NCI-H146 (cell line): ENCODE data around the gene CCDC9.
"Not testable (repeated sequence)": the region's sequence is repeated elsewhere in the genome, so short reads cannot be mapped to it uniquely, and the experiment has no call there.

Experiments
- DNase-seq: peaks from one replicate; lab custom pipeline; 2025; lab: John Stamatoyannopoulos, UW

The CCDC9 gene

GRCh38 chr19:47261946-47262793, 5.8 kb downstream of the CCDC9 start:
- DNase-seq: not testable (repeated sequence)

- DNase-seq: no peak
Observed at GRCh38 chr19:47264629-47265028, 8.3 kb downstream of the CCDC9 start.

GRCh38 chr19:47266401-47266941, 10.1 kb downstream of the CCDC9 start:
- DNase-seq: no peak

GRCh38 chr19:47267350-47267759, 11.0 kb downstream of the CCDC9 start:
- DNase-seq: no peak

- no peak for DNase-seq
Observed at GRCh38 chr19:47268028-47268427, 11.7 kb downstream of the CCDC9 start.

GRCh38 chr19:47269596-47269995, 13.3 kb downstream of the CCDC9 start:
- no peak for DNase-seq

GRCh38 chr19:47270408-47270807, 14.1 kb downstream of the CCDC9 start:
- no peak for DNase-seq

GRCh38 chr19:47271949-47272348, 15.6 kb downstream of the CCDC9 start:
- DNase-seq: no peak

- peak; percentile 41 for DNase-seq
Observed at GRCh38 chr19:47272448-47273312, 16.4 kb downstream of the CCDC9 start.

- DNase-seq: peak; percentile 90
Observed at GRCh38 chr19:47273313-47274070, 17.2 kb downstream of the CCDC9 start.

GRCh38 chr19:47274071-47274890, 18.0 kb downstream of the CCDC9 start, which contains the start of gene INAFM1:
INAFM1 (plus strand) TSS chr19:47274885; CDS start chr19:47274920, 35 bp downstream.
- peak; percentile 94 for DNase-seq

- peak; percentile 38 for DNase-seq
Observed at GRCh38 chr19:47274891-47275761, 18.8 kb downstream of the CCDC9 start.

- no peak for DNase-seq
Observed at GRCh38 chr19:47275791-47276461, 19.6 kb downstream of the CCDC9 start.

- DNase-seq: not testable (repeated sequence)
Observed at GRCh38 chr19:47276513-47276912, 20.2 kb downstream of the CCDC9 start.

- no peak for DNase-seq
Observed at GRCh38 chr19:47280183-47280797, 24.0 kb downstream of the CCDC9 start.

GRCh38 chr19:47283405-47284059, 27.2 kb downstream of the CCDC9 start:
- no peak for DNase-seq

- peak; percentile 58 for DNase-seq
Observed at GRCh38 chr19:47284324-47284899, 28.1 kb downstream of the CCDC9 start.

- DNase-seq: peak; percentile 90
Observed at GRCh38 chr19:47296036-47296435, 39.7 kb downstream of the CCDC9 start.
